GM18951 (cell line): ENCODE measurements around the gene TOR1AIP1.

Source experiments
- POLR2A ChIP-seq: IDR thresholded peaks from 4 replicates; pipeline ENCODE4 v1.6.1; 2011; ENCODE audit warnings: mild to moderate bottlenecking; ENCODE audit not compliant: insufficient read length, insufficient read depth; ENCODE audit errors: extremely low read depth
- in situ Hi-C: fragments of 300-500 bp; cut with MboI; formaldehyde crosslinking; loops from one replicate; pipeline ENCODE4 v1.12.0; 2022; ENCODE audit warnings: low sequenced_read_pairs, mixed read lengths, inconsistent platforms; ENCODE audit not compliant: unreplicated experiment

TOR1AIP1 gene

GRCh38 chr1:179911812-179912211 lies 29.7 kb downstream of the TOR1AIP1 start:
- TF ChIP-seq POLR2A = no peak
- in situ Hi-C loops = no loop called here

DNA sequence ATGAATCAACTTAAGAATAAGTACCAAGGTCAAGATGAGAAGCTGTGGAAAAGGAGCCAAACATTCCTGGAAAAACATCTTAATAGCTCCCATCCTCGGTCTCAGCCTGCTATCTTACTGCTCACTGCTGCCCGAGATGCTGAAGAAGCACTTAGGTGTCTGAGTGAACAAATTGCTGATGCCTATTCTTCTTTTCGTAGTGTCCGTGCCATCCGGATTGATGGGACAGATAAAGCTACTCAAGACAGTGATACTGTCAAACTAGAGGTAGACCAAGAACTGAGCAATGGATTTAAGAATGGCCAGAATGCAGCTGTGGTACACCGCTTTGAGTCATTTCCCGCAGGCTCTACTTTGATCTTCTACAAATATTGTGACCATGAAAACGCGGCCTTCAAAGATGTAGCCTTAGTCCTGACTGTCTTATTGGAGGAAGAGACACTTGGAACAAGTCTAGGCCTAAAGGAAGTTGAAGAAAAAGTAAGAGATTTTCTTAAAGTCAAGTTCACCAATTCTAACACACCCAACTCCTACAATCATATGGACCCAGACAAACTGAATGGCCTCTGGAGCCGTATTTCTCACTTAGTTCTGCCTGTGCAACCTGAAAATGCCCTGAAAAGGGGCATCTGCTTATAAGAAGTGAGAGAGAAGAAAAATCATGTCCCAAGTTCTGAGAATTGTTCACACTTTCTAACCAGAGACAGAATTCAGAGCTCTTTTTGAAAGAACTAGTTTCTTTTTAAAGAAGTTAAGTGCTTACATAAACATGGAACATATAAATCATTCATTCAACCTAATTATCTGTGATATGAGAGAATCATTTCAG lies 35.7 kb downstream of the TOR1AIP1 start:
- in situ Hi-C loops = no loop called here
- no peak for TF ChIP-seq POLR2A

DNA sequence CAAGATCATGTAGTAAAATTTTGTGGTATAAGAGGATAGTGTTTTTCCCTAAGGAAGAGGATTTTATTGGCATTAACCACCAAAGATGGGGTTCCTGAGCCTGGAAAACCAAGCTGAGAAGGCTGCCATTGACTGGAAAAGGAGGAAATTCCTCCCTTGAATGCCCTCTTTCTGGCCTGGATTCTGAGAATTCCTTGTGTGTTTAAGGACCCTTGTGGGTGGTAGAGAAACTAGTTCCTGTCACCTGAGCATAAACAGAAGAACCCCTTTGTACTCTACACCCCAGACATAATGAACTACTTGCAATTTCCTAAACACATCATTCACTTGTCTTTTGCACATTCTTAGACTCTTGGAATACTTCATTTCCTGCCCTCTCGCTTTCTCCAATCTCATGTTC lies 39.4 kb downstream of the TOR1AIP1 start:
- in situ Hi-C loops = no loop called here
- TF ChIP-seq POLR2A = no peak

DNA sequence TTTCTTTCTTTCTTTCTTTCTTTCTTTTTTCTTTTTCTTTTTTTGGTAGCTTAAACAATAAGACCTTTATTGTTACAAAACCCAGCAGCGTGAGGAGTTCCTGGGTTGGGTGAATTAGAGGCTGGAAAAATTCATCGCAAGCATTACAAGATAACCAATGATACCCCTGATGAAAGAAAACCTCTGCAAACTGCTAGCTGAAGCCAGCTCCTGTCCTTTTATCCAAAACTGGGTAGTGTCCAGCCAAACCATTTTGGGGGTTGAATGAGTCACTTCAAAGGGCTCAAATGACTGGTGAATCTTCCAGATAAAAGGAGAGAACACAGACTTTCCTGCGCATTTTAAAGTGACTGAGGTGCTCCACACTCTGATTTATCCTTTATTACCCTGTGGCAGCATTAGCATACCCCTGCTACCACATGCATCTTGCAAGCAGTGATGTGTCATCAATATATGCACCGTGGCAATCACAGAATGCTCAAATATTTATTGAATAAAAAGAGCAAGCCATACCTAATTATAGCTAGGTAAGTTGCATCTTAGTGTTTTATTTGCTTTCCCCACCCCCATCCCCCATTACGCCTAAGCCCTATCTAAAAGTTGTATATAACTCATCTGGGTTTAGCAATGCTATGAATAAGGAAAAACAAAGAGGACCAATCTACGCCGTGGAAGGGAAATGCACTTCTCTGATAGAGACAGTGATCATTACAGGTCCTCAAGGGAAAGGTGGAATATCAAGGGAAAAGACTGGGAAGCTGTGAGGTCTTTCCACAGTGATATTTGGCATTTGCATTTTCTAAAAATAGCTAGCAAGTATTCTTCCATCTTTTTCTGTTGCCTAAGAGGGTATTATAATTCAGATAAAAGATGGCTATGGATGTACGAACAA lies 40.1 kb downstream of the TOR1AIP1 start:
- TF ChIP-seq POLR2A = no peak

DNA sequence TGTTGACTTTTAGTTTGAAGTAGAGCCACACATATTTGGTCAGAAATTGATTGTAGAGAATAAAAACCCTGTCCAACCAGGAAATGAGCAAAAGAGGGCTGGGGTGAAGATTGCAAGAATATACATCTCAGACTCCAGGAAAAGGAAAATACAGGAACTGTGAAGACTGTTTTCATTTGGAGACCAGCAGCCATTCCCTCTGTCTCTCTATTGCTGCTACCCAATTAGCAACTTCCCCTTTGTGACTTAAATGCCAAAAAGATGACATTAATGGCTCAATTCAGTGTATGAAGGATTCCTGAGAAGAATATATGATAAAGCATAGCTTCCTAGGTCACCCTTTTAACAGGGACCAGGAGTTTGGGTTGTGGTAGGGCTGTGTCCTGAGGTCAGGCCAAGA lies 40.9 kb downstream of the TOR1AIP1 start:
- in situ Hi-C loops = no loop called here
- TF ChIP-seq POLR2A = no peak

More for the DNA sequence above, 40.1 kb downstream of the TOR1AIP1 start:
- in situ Hi-C loops = no loop called here

- in situ Hi-C loops = no loop called here
- no peak for TF ChIP-seq POLR2A
Measured at GRCh38 chr1:179924268-179924667, 42.2 kb downstream of the TOR1AIP1 start.

DNA sequence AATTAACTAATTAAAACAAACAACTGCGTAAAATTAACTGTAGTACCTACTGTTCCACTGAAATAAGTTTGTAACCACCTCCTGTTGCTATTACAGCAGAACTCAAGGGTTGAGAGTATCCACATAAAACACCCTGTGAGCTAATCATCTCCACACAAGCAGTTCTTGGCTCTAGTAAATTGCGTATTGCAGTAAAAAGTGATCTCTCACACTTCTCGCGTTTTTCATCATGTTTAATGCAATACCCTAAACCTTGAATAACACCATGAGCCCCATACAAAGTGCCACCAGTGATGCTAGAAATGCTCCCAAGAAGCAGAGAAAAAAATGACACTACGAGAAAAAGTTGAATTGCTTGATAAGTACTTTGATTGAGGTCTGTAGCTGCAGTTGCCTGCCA lies 43.2 kb downstream of the TOR1AIP1 start:
- in situ Hi-C loops = no loop called here
- TF ChIP-seq POLR2A = no peak

DNA sequence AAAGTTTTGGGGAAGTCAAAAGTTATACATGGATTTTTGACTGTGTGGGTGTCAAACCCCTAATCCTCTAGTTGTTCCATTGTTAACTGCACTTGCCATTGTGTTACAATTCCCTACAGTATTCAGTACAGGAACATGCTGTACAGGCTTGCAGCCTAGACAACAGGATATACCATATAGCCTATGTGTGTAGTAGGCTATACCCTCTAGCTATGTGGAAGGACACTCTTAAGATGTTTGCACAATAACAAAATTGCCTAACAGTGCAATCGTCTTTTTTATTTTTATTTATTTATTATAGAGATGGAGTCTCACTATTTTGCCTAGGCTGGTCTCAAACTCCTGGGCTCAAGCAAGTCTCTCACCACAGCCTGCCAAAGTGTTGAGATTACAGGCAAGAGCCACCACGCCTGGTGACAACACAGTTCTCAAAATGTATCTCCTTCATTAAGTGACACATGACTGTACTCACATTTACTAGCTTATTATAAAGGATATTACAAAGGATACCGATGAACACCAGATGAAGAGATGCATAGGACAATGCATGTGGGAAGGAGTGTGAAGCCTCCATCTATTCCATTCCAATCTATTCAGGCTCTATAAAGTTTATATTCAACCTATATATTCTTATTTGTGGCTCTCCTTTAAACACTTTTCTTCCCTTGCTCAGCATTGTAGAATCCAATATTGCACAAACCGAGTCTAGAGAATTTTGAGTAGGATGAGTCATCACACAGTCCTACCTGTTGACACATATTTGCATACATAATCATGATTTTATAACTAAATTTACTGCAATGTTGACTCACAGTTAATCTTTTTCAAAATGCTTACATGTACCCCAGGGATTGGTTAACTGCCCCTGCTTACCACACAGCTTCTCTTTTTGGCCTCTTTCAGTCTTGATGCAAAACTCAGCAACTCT lies 44.1 kb downstream of the TOR1AIP1 start:
- in situ Hi-C loops = no loop called here
- TF ChIP-seq POLR2A = no peak

- TF ChIP-seq POLR2A = no peak
- in situ Hi-C loops = no loop called here
Measured at GRCh38 chr1:179926850-179927205, 44.7 kb downstream of the TOR1AIP1 start.

- in situ Hi-C loops = no loop called here
Measured at GRCh38 chr1:179929955-179930798, 48.1 kb downstream of the TOR1AIP1 start.

DNA sequence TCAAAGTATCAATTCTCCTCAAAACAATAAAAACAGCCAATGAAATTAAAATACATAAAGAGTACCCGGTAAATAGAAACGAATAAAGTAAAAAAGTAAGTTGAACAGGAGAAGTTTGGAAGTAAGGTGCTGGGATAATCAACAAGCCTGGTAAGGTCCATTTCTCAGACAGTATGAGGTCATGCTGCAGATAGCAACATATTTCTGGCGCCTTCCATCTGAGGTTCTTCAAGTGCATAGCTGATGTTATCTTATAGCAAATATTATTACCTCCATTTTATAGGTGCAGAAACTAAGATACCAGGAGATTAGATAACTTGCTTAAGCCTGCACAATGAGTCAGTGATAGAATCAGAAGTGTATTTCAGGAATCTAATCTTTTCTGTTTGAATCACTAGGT lies 48.8 kb downstream of the TOR1AIP1 start:
- in situ Hi-C loops = no loop called here
- TF ChIP-seq POLR2A = no peak

More at GRCh38 chr1:179929955-179930798, 48.1 kb downstream of the TOR1AIP1 start:
- no peak for TF ChIP-seq POLR2A

DNA sequence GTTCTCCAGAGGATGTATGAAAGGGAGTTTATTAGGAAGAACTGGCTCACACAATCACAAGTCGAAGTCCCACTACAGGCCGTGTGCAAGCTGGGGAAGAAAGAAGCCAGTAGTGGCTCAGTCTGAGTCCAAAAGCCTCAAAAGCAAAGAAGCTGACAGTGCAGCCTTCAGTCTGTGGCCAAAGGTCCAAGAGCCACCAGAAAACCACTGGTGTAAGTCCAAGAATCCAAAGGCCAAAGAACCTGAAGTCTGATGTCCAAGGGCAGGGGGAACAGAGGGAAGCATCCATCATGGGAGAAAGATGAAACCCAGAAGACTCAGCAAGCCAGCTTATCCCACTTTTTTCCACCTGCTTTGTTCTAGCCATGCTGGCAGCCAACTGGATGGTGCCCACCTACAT lies 51.1 kb downstream of the TOR1AIP1 start:
- no peak for TF ChIP-seq POLR2A
- in situ Hi-C loops = no loop called here
